Mucosa of rectum (tissue), 2 donors: Measurements from ENCODE around the gene CD40.
A peak's percentile ranks its signal among the peaks of the same experiment; 100 is the strongest.
"Not testable (repeated sequence)": the region's sequence is repeated elsewhere in the genome, so short reads cannot be mapped to it uniquely, and the experiment has no call there.

ENCODE experiments used
- H3K27ac ChIP-seq, 2 donors: one replicate each; pipeline ENCODE4 v1.7.0; 2013; ENCODE audit warnings: inconsistent platforms in 2 of 2, low read depth in 2 of 2, low read length in 2 of 2
- H3K27me3 ChIP-seq, 2 donors: one replicate each; pipeline ENCODE4 v1.7.0; 2013; ENCODE audit warnings: low read length in 2 of 2; ENCODE audit not compliant: control insufficient read depth in 2 of 2, insufficient read depth in 2 of 2
- H3K36me3 ChIP-seq, 2 donors: one replicate each; pipeline ENCODE4 v1.7.0; 2013; ENCODE audit warnings: low read length in 2 of 2; ENCODE audit not compliant: control insufficient read depth in 2 of 2, insufficient read depth in 2 of 2
- H3K4me1 ChIP-seq, 2 donors: one replicate each; pipeline ENCODE4 v1.7.0; 2013; ENCODE audit warnings: low read length in 2 of 2, mild to moderate bottlenecking in 1 of 2; ENCODE audit not compliant: control insufficient read depth in 2 of 2, insufficient read depth in 2 of 2
- H3K4me3 ChIP-seq, 2 donors: one replicate each; pipeline ENCODE4 v1.7.0; 2013; ENCODE audit warnings: low read length in 2 of 2
- H3K9ac ChIP-seq, 2 donors: one replicate each; pipeline ENCODE4 v1.7.0; 2013; ENCODE audit warnings: low read length in 2 of 2, low read depth in 1 of 2, mild to moderate bottlenecking in 1 of 2
- H3K9me3 ChIP-seq, 2 donors: one replicate each; pipeline ENCODE4 v1.7.0; 2013; ENCODE audit warnings: low read length in 2 of 2; ENCODE audit not compliant: control insufficient read depth in 2 of 2
- donor health status: healthy.
- donor health status: Normal muscosa, but diverticular disease.

The CD40 gene

DNA sequence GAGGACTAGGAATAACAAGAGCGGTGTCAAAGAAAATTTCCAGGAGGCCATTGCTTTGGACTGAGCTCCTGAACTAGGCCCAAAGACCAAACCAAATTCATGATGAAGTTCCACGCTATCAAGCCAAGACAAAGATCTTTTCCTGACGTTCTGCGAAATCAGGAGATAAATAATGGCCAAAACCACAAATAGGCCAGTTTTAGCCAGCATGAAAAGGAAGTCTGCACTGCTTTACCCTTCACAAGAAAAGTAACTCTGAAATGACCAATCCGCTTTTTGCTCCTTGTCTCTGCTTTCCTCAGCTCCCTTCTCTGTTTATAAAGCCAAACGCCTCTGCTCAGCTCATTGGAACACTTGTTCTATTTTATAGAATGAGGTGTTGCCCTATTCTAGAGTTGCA lies 35.0 kb upstream of the CD40 start:
- Histone ChIP-seq H3K4me1 (peaks cover 26 to 27% of the 10 kb centered on the region in 2 donors), H3K27me3 (no peaks in the 10 kb centered on the region), H3K27ac (no peak overlapping the region)

DNA sequence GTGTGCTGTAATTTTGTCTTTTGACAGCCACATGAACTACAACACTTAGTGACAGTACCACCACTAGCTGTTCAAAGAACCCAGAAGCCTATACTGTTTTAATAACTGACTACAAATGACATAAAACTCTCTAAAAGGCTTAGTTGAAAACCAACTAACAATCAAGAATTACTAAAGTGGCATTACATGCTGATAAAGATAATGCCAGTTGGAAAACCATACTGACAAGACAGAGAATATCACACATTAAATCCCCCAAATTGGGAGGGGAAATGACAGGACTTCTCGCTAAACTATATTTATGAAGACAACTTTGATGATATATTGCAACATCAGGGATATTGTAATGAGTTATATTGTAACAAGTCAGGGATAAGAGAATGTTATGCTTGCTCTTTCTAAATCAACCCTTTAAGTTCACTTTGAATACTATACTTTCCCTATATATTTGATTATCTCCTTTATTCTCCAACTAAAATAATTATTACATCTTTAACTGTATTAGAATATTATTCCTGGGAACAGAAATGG lies 34.5 kb upstream of the CD40 start:
- no peak overlapping the region for H3K9ac ChIP-seq
- no peak overlapping the region for H3K27ac ChIP-seq
- H3K9me3 ChIP-seq = no peaks in the 10 kb centered on the region
- H3K4me3 ChIP-seq = no peak overlapping the region
- peaks cover 9 to 11% of the 10 kb centered on the region in 2 donors for H3K36me3 ChIP-seq
- H3K4me1 ChIP-seq = peaks cover 31 to 32% of the 10 kb centered on the region in 2 donors
- no peaks in the 10 kb centered on the region for H3K27me3 ChIP-seq

More for the DNA sequence above, 35.0 kb upstream of the CD40 start:
- H3K36me3 ChIP-seq = peaks cover 13 to 16% of the 10 kb centered on the region in 2 donors
- H3K9me3 ChIP-seq = no peaks in the 10 kb centered on the region
- H3K9ac ChIP-seq = no peak overlapping the region
- no peak overlapping the region for H3K4me3 ChIP-seq

- Histone ChIP-seq H3K9me3 (no peaks in the 10 kb centered on the region), H3K4me3 (no peak overlapping the region), H3K36me3 (no peaks in the 10 kb centered on the region), H3K4me1 (peaks cover 32 to 34% of the 10 kb centered on the region in 2 donors), H3K9ac (no peak overlapping the region), H3K27ac (no peak overlapping the region), H3K27me3 (no peaks in the 10 kb centered on the region)
Observed at GRCh38 chr20:46084805-46085178, 33.3 kb upstream of the CD40 start.

DNA sequence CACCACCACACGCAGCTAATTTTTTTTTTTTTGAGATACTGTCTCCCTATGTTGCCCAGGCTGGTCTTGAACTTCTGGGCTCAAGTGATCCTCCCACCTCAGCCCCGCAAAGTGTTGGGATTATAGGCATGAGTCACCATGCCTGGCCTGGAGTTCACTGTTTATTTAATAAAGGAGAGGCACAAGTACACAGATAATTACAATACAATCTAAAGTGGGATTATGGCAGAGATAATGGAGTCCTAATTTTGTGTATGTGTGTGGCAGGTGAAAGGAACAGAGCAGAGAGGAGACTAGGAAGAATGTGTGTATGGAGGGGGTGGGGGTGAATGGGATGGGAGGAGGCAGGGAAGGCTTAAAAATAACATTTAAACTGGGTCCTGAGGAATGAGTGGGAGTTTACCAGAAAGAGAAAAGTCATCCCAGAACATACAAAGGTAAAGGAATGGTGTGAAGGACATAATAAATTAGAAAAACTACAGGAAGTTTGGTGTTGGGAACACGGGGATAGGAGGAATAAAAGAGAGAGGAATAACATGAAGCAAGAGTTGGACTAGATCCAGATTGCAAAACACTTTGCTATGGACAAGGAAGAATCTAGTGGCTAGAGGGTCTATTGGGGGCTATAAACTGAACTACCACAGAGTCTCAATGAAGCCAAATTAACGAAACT lies 32.8 kb upstream of the CD40 start:
- Histone ChIP-seq H3K4me1 (peaks cover 36 to 38% of the 10 kb centered on the region in 2 donors), H3K9ac (no peak overlapping the region), H3K9me3 (no peaks in the 10 kb centered on the region), H3K4me3 (peak overlapping the region in 1 of 2 donors; percentile 13), H3K27me3 (no peaks in the 10 kb centered on the region), H3K27ac (peak overlapping the region; percentile 8 to 17), H3K36me3 (no peaks in the 10 kb centered on the region)

DNA sequence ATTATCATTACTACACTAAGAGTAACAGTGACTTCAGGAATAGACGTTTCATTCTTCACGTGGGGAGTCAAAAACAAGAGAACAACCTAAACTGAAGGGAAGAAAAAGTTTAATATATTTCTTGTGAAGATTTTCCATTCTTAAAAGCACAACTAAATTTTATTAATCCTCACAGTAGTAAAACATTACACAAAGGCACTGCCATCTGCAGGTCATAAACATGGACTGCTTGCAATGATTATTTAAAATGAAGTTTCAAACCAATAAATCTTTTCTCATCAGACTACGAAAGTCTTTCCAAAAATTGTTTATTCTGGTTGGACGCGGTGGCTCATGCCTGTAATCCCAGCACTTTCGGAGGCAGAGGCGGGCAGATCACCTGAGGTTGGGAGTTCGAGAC lies 31.0 kb upstream of the CD40 start:
- Histone ChIP-seq H3K9ac (no peak overlapping the region), H3K36me3 (no peaks in the 10 kb centered on the region), H3K27me3 (no peaks in the 10 kb centered on the region), H3K9me3 (no peaks in the 10 kb centered on the region), H3K27ac (no peak overlapping the region), H3K4me1 (peaks cover 38 to 39% of the 10 kb centered on the region in 2 donors), H3K4me3 (no peak overlapping the region)

DNA sequence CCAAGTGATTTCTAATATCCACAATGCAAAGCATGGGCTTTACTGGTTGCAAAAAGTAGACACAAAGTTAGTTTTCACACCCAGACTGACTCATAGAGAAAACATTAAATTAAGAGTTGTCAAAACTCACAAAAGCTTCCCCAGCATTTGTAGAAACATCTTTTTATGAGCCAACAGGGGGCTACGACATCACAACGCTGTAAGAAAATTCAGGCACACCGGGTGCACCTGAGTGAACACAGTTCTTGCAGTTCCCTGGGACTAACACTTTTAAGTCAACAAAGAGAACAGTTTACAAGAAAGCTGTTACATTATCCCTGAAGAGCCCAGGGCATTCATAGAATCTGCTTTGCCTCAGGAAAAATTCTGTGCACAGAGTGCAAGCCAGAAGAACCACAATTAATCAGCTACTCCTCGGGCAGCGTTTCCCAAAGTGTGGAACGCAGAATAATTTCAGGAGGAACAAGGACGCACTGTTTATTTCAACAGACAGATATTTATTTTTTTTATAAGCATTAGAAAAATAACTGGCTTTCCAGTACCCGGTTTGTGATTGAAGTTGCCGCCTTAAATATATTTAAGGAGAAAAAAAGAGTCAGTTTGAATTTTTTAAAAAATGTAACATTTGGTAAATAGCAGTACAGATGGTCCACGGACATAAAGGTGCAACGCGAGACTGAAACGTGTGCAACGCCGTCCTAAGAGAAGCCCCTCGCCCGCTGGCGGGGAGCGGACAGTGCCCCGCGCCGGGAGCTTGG lies 29.5 kb upstream of the CD40 start:
- Histone ChIP-seq H3K4me3 (peak overlapping the region; percentile 83 to 91), H3K27ac (peak overlapping the region; percentile 98 to 99), H3K4me1 (peaks cover 38 to 39% of the 10 kb centered on the region in 2 donors), H3K27me3 (no peaks in the 10 kb centered on the region), H3K9me3 (no peaks in the 10 kb centered on the region), H3K36me3 (no peaks in the 10 kb centered on the region), H3K9ac (peak overlapping the region; percentile 86 to 98)

DNA sequence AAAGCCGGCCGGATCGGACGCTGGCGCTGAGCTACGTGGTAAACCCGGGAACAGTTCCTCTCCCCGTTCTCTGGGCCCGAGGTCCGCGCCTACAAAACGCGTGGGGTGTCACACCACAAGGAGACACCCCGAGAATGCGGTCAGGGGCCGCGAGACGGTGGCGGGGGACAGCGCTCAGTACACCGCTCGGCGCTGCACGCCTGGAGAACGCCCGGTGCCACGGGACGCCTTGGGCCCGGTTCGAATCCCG lies 29.0 kb upstream of the CD40 start:
- peak overlapping the region; percentile 86 to 98 for H3K9ac ChIP-seq
- peak overlapping the region; percentile 83 to 91 for H3K4me3 ChIP-seq
- H3K4me1 ChIP-seq = peaks cover 38 to 39% of the 10 kb centered on the region in 2 donors
- no peaks in the 10 kb centered on the region for H3K27me3 ChIP-seq
- H3K36me3 ChIP-seq = no peaks in the 10 kb centered on the region
- no peaks in the 10 kb centered on the region for H3K9me3 ChIP-seq
- peak overlapping the region; percentile 98 to 99 for H3K27ac ChIP-seq

DNA sequence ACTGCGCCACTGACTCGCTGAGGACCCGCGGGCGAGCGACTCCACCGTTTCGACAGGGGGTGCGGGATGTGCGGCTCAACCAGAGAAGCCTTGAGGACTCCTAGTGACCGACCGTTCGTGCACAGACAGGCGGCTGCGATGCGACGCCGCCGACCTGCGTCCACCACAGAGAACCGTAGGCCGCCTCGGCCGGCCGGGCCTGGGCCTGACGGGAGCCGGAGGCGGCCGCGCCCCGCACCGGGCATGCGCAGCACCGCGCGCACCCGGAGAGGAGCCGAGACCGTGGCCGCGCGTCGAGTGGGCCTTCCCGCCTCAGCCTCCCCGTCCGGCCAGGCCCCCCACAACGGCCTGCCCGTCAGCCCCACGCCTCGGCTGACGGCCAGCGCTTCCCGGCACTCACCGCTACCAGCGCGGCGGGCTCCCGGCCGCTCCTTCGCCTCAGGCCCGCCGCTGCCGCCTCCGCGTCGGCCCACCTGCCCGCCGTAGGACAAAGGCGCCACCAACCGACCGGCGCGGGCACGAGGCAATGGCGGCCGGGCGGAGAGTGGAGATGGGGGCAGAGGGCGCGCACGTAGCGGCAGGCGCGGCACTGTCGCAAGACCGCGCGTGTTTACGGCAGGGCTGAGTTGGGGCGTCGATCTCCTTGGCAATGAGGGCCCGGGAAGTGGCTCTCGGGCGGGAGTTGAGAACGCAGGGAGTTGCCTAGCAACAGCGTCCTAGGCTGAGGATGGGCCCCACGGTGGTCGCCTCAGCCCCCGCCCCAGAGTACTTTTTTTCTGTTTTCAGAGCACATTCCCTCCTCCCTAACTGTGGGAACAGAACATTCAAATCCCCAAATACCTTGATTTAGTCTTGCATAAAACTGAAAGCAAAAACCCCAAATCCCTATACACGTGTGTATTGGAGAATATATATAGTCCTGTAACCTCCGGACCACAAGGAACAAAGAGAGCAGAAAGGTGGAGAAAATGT lies 28.4 kb upstream of the CD40 start, which contains the start of gene NCOA5:
Gene NCOA5, minus strand, starts transcription at position 546 of the 972 bp plus-strand sequence. CDS start 10,538 bp downstream, outside the sequence.
- Histone ChIP-seq H3K36me3 (no peaks in the 10 kb centered on the region), H3K9ac (peak within 1 kb of the TSS; percentile 86 to 98), H3K9me3 (no peaks in the 10 kb centered on the region), H3K27me3 (no peaks in the 10 kb centered on the region), H3K27ac (peak within 1 kb of the TSS; percentile 98 to 99), H3K4me3 (peak within 1 kb of the TSS; percentile 83 to 91), H3K4me1 (peaks cover 34 to 38% of the 10 kb centered on the region in 2 donors)

DNA sequence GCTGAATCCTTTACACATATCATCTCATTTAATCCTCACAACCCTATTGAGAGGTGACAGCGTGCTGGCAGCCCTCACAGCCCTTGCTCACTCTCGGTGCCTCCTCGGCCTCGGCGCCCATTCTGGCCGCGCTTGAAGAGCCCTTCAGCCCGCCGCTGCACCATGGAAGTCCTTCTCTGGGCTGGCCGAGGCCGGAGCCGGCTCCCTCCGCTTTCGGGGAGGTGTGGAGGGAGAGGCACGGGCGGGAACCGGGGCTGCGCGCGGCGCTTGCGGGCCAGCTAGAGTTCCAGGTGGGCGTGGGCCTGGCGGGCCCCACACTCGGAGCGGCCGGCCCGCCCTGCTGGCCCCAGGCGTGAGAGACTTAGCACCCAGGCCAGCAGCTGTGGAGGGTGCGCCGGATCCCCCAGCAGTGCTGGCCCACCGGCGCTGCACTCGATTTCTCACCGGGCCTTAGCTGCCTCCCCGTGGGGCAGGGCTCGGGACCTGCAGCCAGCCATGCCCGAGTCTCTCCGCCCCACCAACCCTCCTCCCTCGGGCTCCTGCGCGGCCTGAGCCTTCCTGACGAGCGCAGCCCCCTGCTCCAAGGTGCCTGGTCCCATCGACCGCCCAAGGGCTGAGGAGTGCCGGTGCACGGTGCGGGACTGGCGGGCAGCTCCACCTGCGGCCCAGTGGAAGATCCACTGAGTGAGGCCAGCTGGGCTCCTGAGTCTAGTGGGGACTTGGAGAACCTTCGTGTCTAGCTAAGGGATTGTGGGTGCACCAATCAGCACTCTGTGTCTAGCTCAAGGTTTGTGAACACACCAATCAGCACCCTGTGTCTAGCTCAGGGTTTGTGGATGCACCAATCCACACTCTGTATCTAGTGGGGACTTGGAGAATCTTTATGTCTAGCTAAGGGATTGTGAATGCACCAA lies 26.2 kb upstream of the CD40 start:
- H3K27ac ChIP-seq, H3K9me3 ChIP-seq, H3K4me3 ChIP-seq, H3K36me3 ChIP-seq, H3K9ac ChIP-seq, H3K27me3 ChIP-seq: not testable (repeated sequence)
- H3K4me1 ChIP-seq = peaks cover 16 to 20% of the 10 kb centered on the region in 2 donors
